BE2C (cell line): ENCODE measurements around the gene GREM1.

Source experiments
- DNase-seq: peaks from one replicate; pipeline ENCODE4 v3.0.0-alpha.2; 2020
- H3K27me3 ChIP-seq: fragments of 250-450 bp; sonication (Bioruptor Pico); 2 replicates; pipeline ENCODE4 v1.5.1; 2020; ENCODE audit warnings: mild to moderate bottlenecking
- H3K36me3 ChIP-seq: fragments of 250-450 bp; sonication (Bioruptor Pico); 2 replicates; pipeline ENCODE4 v1.5.1; 2020; ENCODE audit warnings: mild to moderate bottlenecking
- H3K4me1 ChIP-seq: fragments of 250-450 bp; sonication (Bioruptor Pico); 2 replicates; pipeline ENCODE4 v1.5.1; 2020
- H3K4me3 ChIP-seq: 2 replicates; pipeline ENCODE4 v1.5.1; 2011; ENCODE audit warnings: low read depth, low read length
- H3K9me3 ChIP-seq: fragments of 250-450 bp; sonication (Bioruptor Pico); 2 replicates; pipeline ENCODE4 v1.5.1; 2020
- CTCF ChIP-seq: IDR thresholded peaks from 2 replicates; pipeline ENCODE4 v1.5.1; 2012; ENCODE audit warnings: mild to moderate bottlenecking, low read depth, low read length

GREM1 gene

GRCh38 chr15:32682977-32683630 is 34.7 kb upstream of the GREM1 start:
- DNase-seq, result no peak
- H3K9me3 ChIP-seq, result no peaks in the 10 kb centered on the region
- H3K4me1 ChIP-seq, result peaks cover 6% of the 10 kb centered on the region

GRCh38 chr15:32683906-32684584 is 33.8 kb upstream of the GREM1 start:
- Histone ChIP-seq H3K36me3 (no peaks in the 10 kb centered on the region), H3K4me1 (peaks cover 10% of the 10 kb centered on the region), H3K27me3 (no peaks in the 10 kb centered on the region), H3K4me3 (no peak overlapping the region), H3K9me3 (no peaks in the 10 kb centered on the region)
- no peak for DNase-seq
- no peak for TF ChIP-seq CTCF

More at GRCh38 chr15:32682977-32683630, 34.7 kb upstream of the GREM1 start:
- Histone ChIP-seq H3K4me3 (no peak overlapping the region), H3K36me3 (no peaks in the 10 kb centered on the region), H3K27me3 (no peaks in the 10 kb centered on the region)
- TF ChIP-seq CTCF, result no peak

- no peak for TF ChIP-seq CTCF
- H3K36me3 ChIP-seq, result no peaks in the 10 kb centered on the region
- no peak overlapping the region for H3K4me3 ChIP-seq
- no peaks in the 10 kb centered on the region for H3K27me3 ChIP-seq
- no peak for DNase-seq
- no peaks in the 10 kb centered on the region for H3K9me3 ChIP-seq
- H3K4me1 ChIP-seq, result peaks cover 10% of the 10 kb centered on the region
Observed at GRCh38 chr15:32685576-32685975, 32.2 kb upstream of the GREM1 start.

- no peak overlapping the region for H3K4me3 ChIP-seq
- H3K36me3 ChIP-seq, result no peaks in the 10 kb centered on the region
- no peaks in the 10 kb centered on the region for H3K9me3 ChIP-seq
- peak; percentile 34 for DNase-seq
- no peak for TF ChIP-seq CTCF
- H3K27me3 ChIP-seq, result no peaks in the 10 kb centered on the region
- peaks cover 10% of the 10 kb centered on the region for H3K4me1 ChIP-seq
Observed at GRCh38 chr15:32687556-32687955, 30.2 kb upstream of the GREM1 start.

- DNase-seq, result peak; percentile 72
- no peak for TF ChIP-seq CTCF
- H3K4me1 ChIP-seq, result peaks cover 10% of the 10 kb centered on the region
- H3K9me3 ChIP-seq, result no peaks in the 10 kb centered on the region
- H3K4me3 ChIP-seq, result no peak overlapping the region
- H3K36me3 ChIP-seq, result no peaks in the 10 kb centered on the region
- no peaks in the 10 kb centered on the region for H3K27me3 ChIP-seq
Observed at GRCh38 chr15:32688151-32688639, 29.6 kb upstream of the GREM1 start.
